Caco-2 (cell line): Measurements from ENCODE around the gene KLHDC10. TPM values are rescaled to one million over a fixed set of nuclear protein-coding genes. Genes with fewer than 3 reads are reported as not detected.
A peak's percentile ranks its signal among the peaks of the same experiment; 100 is the strongest.
"Not testable (repeated sequence)": the region's sequence is repeated elsewhere in the genome, so short reads cannot be mapped to it uniquely, and the experiment has no call there.

Experiments used
- BruUV-seq: library from RNA; stranded (reverse); fragments of 400-500 nt; replicated peaks from 2 replicates; lab custom pipeline; 2021; lab: Mats Ljungman, UMichigan
- CTCF ChIA-PET: fragments of 300-600 bp; sonication (Branson Sonifier 250); formaldehyde crosslinking; loops from one replicate; lab custom pipeline; 2022; ENCODE audit warnings: antibody characterized with exemption; lab: Charles Lee
- POLR2A ChIA-PET: fragments of 300-600 bp; sonication (Branson Sonifier 250); formaldehyde crosslinking; loops from one replicate; lab custom pipeline; 2022; ENCODE audit warnings: antibody characterized with exemption; lab: Charles Lee
- DNase-seq, 2 experiments: peaks; one replicate each; pipeline versions ENCODE4 v3.0.0 to v3.0.0-alpha.2; 2020 to 2022
- H3K27me3 ChIP-seq: replicated peaks from 2 replicates; pipeline ENCODE4 v1.6.0; 2011; ENCODE audit warnings: low read length; ENCODE audit not compliant: control insufficient read depth, insufficient read depth
- H3K36me3 ChIP-seq: 2 replicates; pipeline ENCODE4 v1.5.1; 2011; ENCODE audit warnings: low read length; ENCODE audit not compliant: control insufficient read depth, insufficient read depth
- H3K4me1 ChIP-seq: fragments of 250-450 bp; sonication (Bioruptor Pico); 2 replicates; pipeline ENCODE4 v1.5.1; 2020; ENCODE audit warnings: mild to moderate bottlenecking
- H3K4me3 ChIP-seq: 2 replicates; pipeline ENCODE4 v1.5.1; 2011; ENCODE audit warnings: low read depth, mild to moderate bottlenecking, control low read depth, low read length
- H3K9me3 ChIP-seq: fragments of 250-450 bp; sonication (Bioruptor Pico); 2 replicates; pipeline ENCODE4 v1.5.1; 2020; ENCODE audit warnings: mild to moderate bottlenecking, moderate library complexity
- H3K27ac Mint-ChIP-seq: one replicate; pipeline ENCODE4 v1.8.0; 2022; ENCODE audit warnings: mixed read lengths; ENCODE audit not compliant: unreplicated experiment
- H3K27me3 Mint-ChIP-seq: one replicate; pipeline ENCODE4 v1.8.0; 2022; ENCODE audit warnings: mixed read lengths; ENCODE audit not compliant: insufficient read depth, unreplicated experiment
- H3K36me3 Mint-ChIP-seq: one replicate; pipeline ENCODE4 v1.8.0; 2022; ENCODE audit warnings: mild to moderate bottlenecking, mixed read lengths; ENCODE audit not compliant: insufficient read depth, unreplicated experiment
- H3K4me1 Mint-ChIP-seq: one replicate; pipeline ENCODE4 v1.8.0; 2022; ENCODE audit warnings: low read depth, mixed read lengths; ENCODE audit not compliant: unreplicated experiment
- H3K4me3 Mint-ChIP-seq: one replicate; pipeline ENCODE4 v1.8.0; 2022; ENCODE audit warnings: mild to moderate bottlenecking, moderate library complexity, mixed read lengths; ENCODE audit not compliant: unreplicated experiment
- H3K9me3 Mint-ChIP-seq: one replicate; pipeline ENCODE4 v1.8.0; 2022; ENCODE audit warnings: mixed read lengths; ENCODE audit not compliant: unreplicated experiment
- CTCF ChIP-seq, 2 experiments: fragments of 200-600 bp in 1 of 2; IDR thresholded peaks; 1 replicate in 1 of 2; 2 replicates in 1 of 2; pipeline versions ENCODE4 v1.5.1 to v1.8.0; 2011 to 2022; ENCODE audit warnings: antibody characterized with exemption in 1 of 2, control low read depth in 1 of 2, inconsistent platforms in 1 of 2, low read depth in 1 of 2, low read length in 1 of 2, mild to moderate bottlenecking in 1 of 2, moderate library complexity in 1 of 2; ENCODE audit not compliant: insufficient read depth in 1 of 2, severe bottlenecking in 1 of 2, unreplicated experiment in 1 of 2
- intact Hi-C: fragments of 100-400 bp; cut with micrococcal nuclease; formaldehyde crosslinking; loops from one replicate; pipeline ENCODE4 v1.10.0; 2022; ENCODE audit not compliant: unreplicated experiment
- total RNA-seq: library from RNA; stranded (reverse); gene quantifications from 2 replicates; pipeline ENCODE4 v1.2.3, GENCODE V29; 2022

Gene KLHDC10
- total RNA-seq, 1 experiment from 2014 or later = 22.3 TPM

DNA sequence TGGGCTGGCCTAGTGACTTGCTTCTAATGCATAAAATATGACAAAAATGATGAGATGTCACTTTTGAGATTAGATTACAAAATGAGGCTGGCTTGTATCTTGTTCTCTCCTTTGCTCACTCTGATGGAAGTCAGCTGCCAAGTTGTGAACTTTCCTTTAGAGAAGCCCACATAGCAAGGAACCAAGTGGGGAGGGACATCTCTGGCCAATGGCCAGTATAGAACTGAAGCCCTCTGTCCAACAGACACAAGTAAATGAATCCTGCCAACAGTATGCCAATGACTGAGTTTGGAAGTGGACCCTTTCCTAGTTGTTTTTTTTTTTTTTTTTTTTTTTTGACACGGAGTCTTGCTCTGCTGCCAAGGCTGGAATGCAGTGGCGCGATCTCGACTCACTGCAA lies 22.5 kb upstream of the KLHDC10 start:
- no peaks in the 10 kb centered on the region for H3K36me3 ChIP-seq
- Mint-ChIP-seq H3K4me3 (no peak overlapping the region), H3K4me1 (no peaks in the 10 kb centered on the region), H3K9me3 (no peaks in the 10 kb centered on the region), H3K27me3 (no peaks in the 10 kb centered on the region), H3K27ac (no peak overlapping the region), H3K36me3 (peaks cover 25% of the 10 kb centered on the region)
- ChIA-PET CTCF (no interaction called here), POLR2A (no interaction called here)
- BruUV-seq = no TSS peak
- no peaks in the 10 kb centered on the region for H3K4me1 ChIP-seq
- H3K9me3 ChIP-seq = no peaks in the 10 kb centered on the region
- no peak overlapping the region for H3K4me3 ChIP-seq
- no peak for TF ChIP-seq CTCF (IDR thresholded peaks at IDR 0.05; ENCODE audit: insufficient read depth in 1 of 2, low read depth in 1 of 2, low read length in 1 of 2, severe bottlenecking in 1 of 2, unreplicated experiment in 1 of 2)
- no peaks in the 10 kb centered on the region for H3K27me3 ChIP-seq
- peak in 1 of 2 experiments; percentile 1 for DNase-seq
- intact Hi-C loops = no loop called here

DNA sequence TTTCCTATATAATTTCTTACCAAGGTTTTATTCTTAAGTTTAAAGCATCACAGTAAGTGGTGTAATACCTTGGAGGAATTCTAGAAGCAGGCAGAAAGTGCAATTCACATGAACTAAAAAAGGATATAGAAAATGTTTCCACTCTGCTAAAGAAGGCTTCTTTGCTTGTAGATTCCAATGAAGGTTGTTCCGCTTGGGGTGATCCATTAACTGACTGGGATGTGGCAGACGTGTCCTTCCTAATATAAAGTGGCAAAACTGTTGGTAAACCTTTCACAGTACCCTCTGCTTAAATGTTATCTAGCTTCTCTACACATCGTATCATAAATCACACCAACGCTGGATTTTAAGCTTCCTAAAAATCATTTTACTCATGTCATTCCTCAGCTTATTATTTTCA lies 21.4 kb upstream of the KLHDC10 start:
- Histone ChIP-seq H3K9me3 (no peaks in the 10 kb centered on the region), H3K4me3 (no peak overlapping the region), H3K36me3 (no peaks in the 10 kb centered on the region), H3K27me3 (no peaks in the 10 kb centered on the region), H3K4me1 (no peaks in the 10 kb centered on the region)
- no peak for DNase-seq
- CTCF ChIA-PET = no interaction called here
- no peak for TF ChIP-seq CTCF (IDR thresholded peaks at IDR 0.05; ENCODE audit: insufficient read depth in 1 of 2, low read depth in 1 of 2, low read length in 1 of 2, severe bottlenecking in 1 of 2, unreplicated experiment in 1 of 2)
- no peaks in the 10 kb centered on the region for H3K9me3 Mint-ChIP-seq
- no peak overlapping the region for H3K27ac Mint-ChIP-seq
- H3K27me3 Mint-ChIP-seq = peaks cover under 1% of the 10 kb centered on the region
- no peaks in the 10 kb centered on the region for H3K4me1 Mint-ChIP-seq
- no TSS peak for BruUV-seq
- peaks cover 25% of the 10 kb centered on the region for H3K36me3 Mint-ChIP-seq
- H3K4me3 Mint-ChIP-seq = no peak overlapping the region
- POLR2A ChIA-PET = no interaction called here
- intact Hi-C loops = no loop called here

DNA sequence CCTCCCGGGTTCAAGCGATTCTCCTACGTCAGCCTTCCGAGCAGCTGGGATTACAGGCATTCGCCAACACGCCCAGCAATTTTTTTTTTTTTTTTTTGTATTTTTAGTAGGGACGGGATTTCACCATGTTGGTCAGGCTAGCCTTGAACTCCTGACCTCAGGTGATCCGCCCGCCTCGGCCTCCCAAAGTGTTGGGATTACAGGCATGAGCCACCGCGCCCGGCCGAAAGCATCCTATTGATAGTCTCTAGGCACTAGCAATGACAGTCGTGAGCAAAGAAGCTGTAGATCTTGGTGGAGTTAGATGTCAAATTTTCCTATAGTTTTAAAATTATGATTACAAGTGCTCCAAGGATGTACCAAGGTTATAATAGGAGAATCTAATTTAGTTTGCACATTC lies 18.1 kb upstream of the KLHDC10 start:
- POLR2A ChIA-PET, H3K27ac Mint-ChIP-seq: not testable (repeated sequence)

DNA sequence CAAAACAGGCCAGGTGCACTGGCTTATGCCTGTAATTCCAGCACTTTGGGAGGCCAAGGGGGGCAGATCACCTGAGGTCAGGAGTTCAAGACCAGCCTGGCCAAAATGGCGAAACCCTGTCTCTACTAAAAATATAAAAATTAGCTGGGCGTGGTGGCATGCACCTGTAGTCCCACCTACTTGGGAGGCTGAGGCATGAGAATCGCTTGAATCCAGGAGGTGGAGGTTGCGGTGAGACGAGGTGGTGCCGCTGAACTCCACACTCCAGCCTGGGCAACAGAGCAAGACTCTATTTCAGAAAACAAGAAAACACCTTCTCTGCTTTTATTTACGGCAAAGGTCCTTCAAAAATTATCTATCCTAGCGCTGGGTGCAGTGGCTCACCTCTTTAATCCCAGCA lies 15.1 kb upstream of the KLHDC10 start:
- H3K36me3 Mint-ChIP-seq, intact Hi-C loops, H3K27me3 ChIP-seq, H3K36me3 ChIP-seq, H3K4me1 ChIP-seq, H3K27me3 Mint-ChIP-seq, H3K4me1 Mint-ChIP-seq, BruUV-seq, H3K27ac Mint-ChIP-seq, H3K9me3 Mint-ChIP-seq, H3K9me3 ChIP-seq, H3K4me3 ChIP-seq, CTCF ChIA-PET, DNase-seq, H3K4me3 Mint-ChIP-seq: not testable (repeated sequence)
- POLR2A ChIA-PET = interaction anchor here (0.6 kb wide), 1 partner anchor 32 kb away, joined by 3 read pairs; no protein-coding TSS in a partner anchor

More for the DNA sequence above, 18.1 kb upstream of the KLHDC10 start:
- H3K4me3 Mint-ChIP-seq, DNase-seq, H3K36me3 ChIP-seq, H3K4me3 ChIP-seq, H3K4me1 ChIP-seq, BruUV-seq, H3K27me3 ChIP-seq, H3K27me3 Mint-ChIP-seq, H3K9me3 ChIP-seq, H3K9me3 Mint-ChIP-seq, H3K4me1 Mint-ChIP-seq, intact Hi-C loops: not testable (repeated sequence)
- H3K36me3 Mint-ChIP-seq = peaks cover 13% of the 10 kb centered on the region
- CTCF ChIA-PET = interaction anchor here (0.6 kb wide), 1 partner anchor 12 kb away, joined by 4 read pairs; no protein-coding TSS in a partner anchor
